ENCODE results near the gene ELMOD3. TPM values are rescaled to one million over a fixed set of nuclear protein-coding genes. Genes with fewer than 3 reads are reported as not detected.

ELMOD3 gene
- total RNA-seq, 1 donor from 2014 or later, result 22.3 TPM

GRCh38 chr2:85437488-85438200 lies 83.1 kb downstream of the ELMOD3 start:
- intact Hi-C loops (cut with micrococcal nuclease), result loop anchor here (1.0 to 5.0 kb wide), 5 partner anchors 19 to 160 kb away; partner anchors contain the start of genes ELMOD3, RETSAT, RNF181 and SH2D6

GRCh38 chr2:85438201-85439024 lies 83.8 kb downstream of the ELMOD3 start:
- intact Hi-C loops (cut with micrococcal nuclease), result loop anchor here (1.0 to 5.0 kb wide), 4 partner anchors 20 to 159 kb away; partner anchors contain the start of genes ELMOD3, RETSAT, RNF181 and SH2D6

- intact Hi-C loops (cut with micrococcal nuclease), result loop anchor here (5.0 kb wide), 1 partner anchor 158 kb away; the partner anchor contains the start of gene RNF181
These were observed 84.5 kb downstream of the ELMOD3 start for GRCh38 chr2:85439025-85439472.

GRCh38 chr2:85439569-85439968 lies 85.0 kb downstream of the ELMOD3 start:
- intact Hi-C loops (cut with micrococcal nuclease), result loop anchor here (5.0 kb wide), 1 partner anchor 158 kb away; the partner anchor contains the start of gene RNF181

- intact Hi-C loops (cut with micrococcal nuclease), result loop anchor here (5.0 kb wide), 1 partner anchor 157 kb away; the partner anchor contains the start of gene RNF181
These were observed 85.4 kb downstream of the ELMOD3 start for GRCh38 chr2:85439986-85440385.

GRCh38 chr2:85440729-85441128 lies 86.2 kb downstream of the ELMOD3 start:
- intact Hi-C loops (cut with micrococcal nuclease), result no loop called here

Other genes starting within 250 kb of the ELMOD3 start
- gene TCF7L1, start 221.4 kb upstream of the ELMOD3 start, total RNA-seq, result not detected in 2 replicates
- 151 and 152 TPM in 2 replicates for gene TGOLN2, start 26.8 kb upstream of the ELMOD3 start, total RNA-seq
- 27.0 and 32.2 TPM in 2 replicates for gene RETSAT, start 241 bp upstream of the ELMOD3 start, total RNA-seq
- 181 and 216 TPM in 2 replicates for gene CAPG, start 55.6 kb downstream of the ELMOD3 start, total RNA-seq
- 0.74 and 0.83 TPM in 2 replicates for gene SH2D6, start 63.9 kb downstream of the ELMOD3 start, total RNA-seq
- gene MAT2A, start 184.4 kb downstream of the ELMOD3 start, total RNA-seq, result 288 and 294 TPM in 2 replicates
- gene GGCX, start 206.7 kb downstream of the ELMOD3 start, total RNA-seq, result 23.9 and 26.4 TPM in 2 replicates
- gene VAMP8, start 222.8 kb downstream of the ELMOD3 start, total RNA-seq, result 146 and 147 TPM in 2 replicates
- 60.8 and 68.7 TPM in 2 replicates for gene VAMP5, start 229.7 kb downstream of the ELMOD3 start, total RNA-seq
- 111 and 122 TPM in 2 replicates for gene RNF181, start 241.0 kb downstream of the ELMOD3 start, total RNA-seq
- gene TMEM150A, start 247.9 kb downstream of the ELMOD3 start, total RNA-seq, result 4.4 and 4.7 TPM in 2 replicates

All from T-helper 1 cell treated with Interleukin-12 subunit alpha and Interleukin-12 subunit beta and Interleukin-4 antibody, amounts not matched to agents 30 ng/mL and 1 ng/mL, for 36 hours (primary cell).